HepG2 (cell line): ENCODE results near the gene CUL1. TPM values are rescaled to one million over a fixed set of nuclear protein-coding genes. Genes with fewer than 3 reads are reported as not detected.

Experiments
- ATAC-seq: fragments of 200-7000 bp; cut with Tn5 transposase; 3 replicates; pipeline ENCODE4 v1.9.1; 2020; ENCODE audit warnings: mild to moderate bottlenecking, moderate library complexity
- BruUV-seq: library from RNA; stranded (reverse); fragments of 400-500 nt; replicated peaks from 2 replicates; lab custom pipeline; 2021; lab: Mats Ljungman, UMichigan
- CTCF ChIA-PET: fragments of 300-600 bp; formaldehyde crosslinking; extraction: SDS; loops from one replicate; lab custom pipeline; 2021; ENCODE audit warnings: low total read pairs, inconsistent platforms, low intra/inter-chr PET ratio; lab: Yijun Ruan, JAX
- POLR2A ChIA-PET: fragments of 350-600 bp; sonication (Branson Sonifier 250); formaldehyde crosslinking; loops from one replicate; lab custom pipeline; 2020; ENCODE audit warnings: antibody characterized with exemption, inconsistent platforms; lab: Yijun Ruan, JAX
- DNase-seq: peaks from one replicate; pipeline ENCODE4 v3.0.0-alpha.2; 2015; ENCODE audit warnings: low spot score
- FAIRE-seq: peaks from 3 replicates; lab custom pipeline; 2011; peaks lifted over from hg19 to GRCh38; lab: Jason Lieb, UNC
- H2AFZ ChIP-seq: one replicate; pipeline ENCODE4 v1.6.1; 2011; ENCODE audit warnings: low read length, inconsistent platforms
- H3K27ac ChIP-seq: fragments of 300-600 bp; 3 replicates; pipeline ENCODE4 v1.8.0; 2011; ENCODE audit warnings: mixed run types, mild to moderate bottlenecking, mixed read lengths, low read length, inconsistent platforms; ENCODE audit not compliant: insufficient read depth; ENCODE audit errors: extremely low read length
- H3K27me3 ChIP-seq, 2 experiments: fragments of 200-600 bp in 1 of 2; 2 replicates in 1 of 2; 3 replicates in 1 of 2; pipeline versions ENCODE4 v1.6.0 to v1.8.0; 2011; ENCODE audit warnings: low read length in 2 of 2, mild to moderate bottlenecking in 2 of 2, moderate library complexity in 2 of 2, inconsistent platforms in 1 of 2; ENCODE audit not compliant: insufficient read depth in 2 of 2, control insufficient read depth in 1 of 2
- H3K36me3 ChIP-seq, 2 experiments: fragments of 200-600 bp in 1 of 2; replicated peaks in 1 of 2; 2 replicates in 1 of 2; 3 replicates in 1 of 2; pipeline versions ENCODE4 v1.5.1 to v1.8.0; 2011; ENCODE audit warnings: low read length in 2 of 2, inconsistent platforms in 1 of 2; ENCODE audit not compliant: insufficient read depth in 2 of 2, control insufficient read depth in 1 of 2
- H3K4me1 ChIP-seq: 2 replicates; pipeline ENCODE4 v1.5.1; 2012; ENCODE audit warnings: low read length, inconsistent platforms; ENCODE audit not compliant: insufficient read depth
- H3K4me2 ChIP-seq: 2 replicates; pipeline ENCODE4 v1.6.0; 2011; ENCODE audit warnings: low read depth, low read length, inconsistent platforms
- H3K4me3 ChIP-seq, 3 experiments: fragments of 200-600 bp in 1 of 3; sonication (generic), shearing (Covaris generic) in 1 of 3; replicated peaks in 1 of 3; 2 replicates each; pipeline ENCODE4 v1.5.1; 2011 to 2016; ENCODE audit warnings: low read length in 3 of 3, inconsistent platforms in 2 of 3, low read depth in 2 of 3, mild to moderate bottlenecking in 2 of 3, control low read depth in 1 of 3, mixed read lengths in 1 of 3; ENCODE audit not compliant: insufficient read depth in 1 of 3
- H3K79me2 ChIP-seq: one replicate; pipeline ENCODE4 v1.6.1; 2011; ENCODE audit warnings: low read length, inconsistent platforms; ENCODE audit not compliant: insufficient read depth
- H3K9ac ChIP-seq: 2 replicates; pipeline ENCODE4 v1.6.0; 2011; ENCODE audit warnings: mild to moderate bottlenecking, low read depth, low read length, inconsistent platforms; ENCODE audit not compliant: insufficient read depth
- H3K9me3 ChIP-seq: 2 replicates; pipeline ENCODE4 v1.5.1; 2012; ENCODE audit warnings: mild to moderate bottlenecking, low read length
- H4K20me1 ChIP-seq: 2 replicates; pipeline ENCODE4 v1.6.0; 2011; ENCODE audit warnings: inconsistent platforms, mild to moderate bottlenecking, low read length, moderate library complexity; ENCODE audit not compliant: insufficient read depth
- CTCF ChIP-seq: sonication (generic); formaldehyde crosslinking; IDR thresholded peaks from 2 replicates; pipeline ENCODE4 v1.5.0; 2020; ENCODE audit warnings: mild to moderate bottlenecking, missing genetic modification reagents, moderate library complexity
- GMEB2 ChIP-seq: IDR thresholded peaks from 2 replicates; pipeline ENCODE4 v1.6.1; 2016; ENCODE audit warnings: missing biosample characterization, missing genetic modification reagents, low read depth
- KLF6 ChIP-seq: IDR thresholded peaks from 2 replicates; pipeline ENCODE4 v1.8.0; 2016; ENCODE audit warnings: missing biosample characterization, missing genetic modification reagents
- RBM22 ChIP-seq: fragments of 200-400 bp; formaldehyde crosslinking; optimal IDR thresholded peaks from 2 replicates; pipeline ENCODE3; 2017; ENCODE audit warnings: mild to moderate bottlenecking, low read length, moderate library complexity
- SMC3 ChIP-seq: IDR thresholded peaks from 2 replicates; pipeline ENCODE4 v1.6.1; 2011; ENCODE audit warnings: low read length, improper control_type of control experiment
- THAP8 ChIP-seq: sonication (generic); formaldehyde crosslinking; IDR thresholded peaks from 2 replicates; pipeline ENCODE4 v1.5.1; 2020; ENCODE audit warnings: missing genetic modification reagents, mild to moderate bottlenecking, borderline replicate concordance
- ZNF691 ChIP-seq: sonication (generic); formaldehyde crosslinking; IDR thresholded peaks from 2 replicates; pipeline ENCODE4 v1.4.0; 2020; ENCODE audit warnings: missing genetic modification reagents, low read depth, mild to moderate bottlenecking, borderline replicate concordance
- WGBS: methylation state at CpG from one replicate; pipeline ENCODE4 v1.1.6; 2017; ENCODE audit warnings: low lambda C conversion rate; 5-methylcytosine and 5-hydroxymethylcytosine counted together
- in situ Hi-C: cut with HindIII; loops from 2 replicates; pipeline ENCODE4 v1.10.0; 2017; ENCODE audit warnings: low pct_unique_long_range_greater_than_20kb; ENCODE audit not compliant: extremely low pct_ligation_motif_present
- intact Hi-C: fragments of 100-400 bp; cut with micrococcal nuclease; formaldehyde crosslinking; loops from one replicate; pipeline ENCODE4 v1.10.0; 2022; ENCODE audit not compliant: unreplicated experiment
- polyA plus RNA-seq, 8 experiments: library from polyadenylated mRNA; depleted of rRNA in 3 of 8; stranded (reverse) in 7 of 8; unstranded in 1 of 8; fragments of >200 nt; fragmentation: Illumina TruSeq in 4 of 8; extraction: Trizol in 4 of 8; gene quantifications; 2 replicates each; pipeline versions ENCODE4 v1.2.1 to v1.2.3, GENCODE V29; 2011 to 2016; ENCODE audit warnings: low read depth in 4 of 8, missing spikeins in 1 of 8, mixed read lengths in 1 of 8; ENCODE audit not compliant: insufficient read depth in 1 of 8
- total RNA-seq, 5 experiments: library from RNA; depleted of rRNA; stranded (reverse); fragments of >200 nt; fragmentation: Illumina TruSeq; extraction: Trizol; gene quantifications; 2 replicates each; pipeline ENCODE4 v1.2.3, GENCODE V29; 2016; ENCODE audit warnings: low read depth in 1 of 5

The CUL1 gene
- total and polyA plus RNA-seq, 2 of the 13 experiments (the other 11 are each of a cell fraction or from before 2014, with no cell fraction given), result 30.1 to 45.9 TPM

GRCh38 chr7:148746135-148746534 is 47.4 kb downstream of the CUL1 start (continued):
- no peak for TF ChIP-seq ZNF691 (CRISPR knock-in tag)

- TF ChIP-seq SMC3 (0 out of 2 replicates have a peak, but pooled peaks have one; percentile 4), CTCF (CRISPR knock-in tag) (peak; percentile 21; the same call in 1 of the 2 replicates), THAP8 (CRISPR knock-in tag) (no peak), KLF6 (CRISPR knock-in tag) (no peak), RBM22 (peak; percentile 55), GMEB2 (no peak)
- peak; percentile 69 for ATAC-seq
- Histone ChIP-seq H4K20me1 (no peaks in the 10 kb centered on the region), H3K4me3 (no peak overlapping the region), H3K9me3 (no peaks in the 10 kb centered on the region), H3K27me3 (no peaks in the 10 kb centered on the region), H2AFZ (no peak overlapping the region), H3K36me3 (peaks cover 0 to 10% of the 10 kb centered on the region in 2 experiments; a peak in 3 of 5 replicates), H3K9ac (no peak overlapping the region), H3K4me2 (no peak overlapping the region), H3K79me2 (peaks cover 4% of the 10 kb centered on the region), H3K27ac (no peak overlapping the region), H3K4me1 (no peaks in the 10 kb centered on the region)
- in situ Hi-C loops (loop anchor here (5.0 kb wide), 1 partner anchor 45 kb away; no protein-coding TSS in a partner anchor), intact Hi-C loops (no loop called here)
- BruUV-seq, result no TSS peak
- peak; percentile 32 for DNase-seq
- POLR2A ChIA-PET, result no interaction called here
- 77% methylated on average over 3 of the region's 3 CpGs for WGBS
- no peak for FAIRE-seq
- CTCF ChIA-PET, result no interaction called here
Observed at GRCh38 chr7:148747274-148747673, 48.6 kb downstream of the CUL1 start.
